HepG2 (cell line): ENCODE measurements around the gene EIF3J. TPM values are rescaled to one million over a fixed set of nuclear protein-coding genes. Genes with fewer than 3 reads are reported as not detected.
A peak's percentile ranks its signal among the peaks of the same experiment; 100 is the strongest.

Source experiments
- NONO ChIP-seq, 2 experiments: fragments of 450-650 bp in 1 of 2; sonication (generic) in 1 of 2; formaldehyde crosslinking in 1 of 2; IDR thresholded peaks in 1 of 2; conservative IDR thresholded peaks in 1 of 2; 2 replicates each; pipeline versions ENCODE4 v1.6.1 to v1.8.0; 2017 to 2022; ENCODE audit warnings: mild to moderate bottlenecking in 1 of 2, missing genetic modification reagents in 1 of 2, moderate library complexity in 1 of 2
- ZFP82 ChIP-seq: sonication (generic); formaldehyde crosslinking; IDR thresholded peaks from 2 replicates; pipeline ENCODE4 v1.5.1; 2020; ENCODE audit warnings: mild to moderate bottlenecking, missing genetic modification reagents, borderline replicate concordance
- ZNF644 ChIP-seq: IDR thresholded peaks from 2 replicates; pipeline ENCODE4 v1.6.1; 2016; ENCODE audit warnings: low read depth
- ZNF660 ChIP-seq: sonication (generic); formaldehyde crosslinking; IDR thresholded peaks from 2 replicates; pipeline ENCODE4 v1.5.1; 2020; ENCODE audit warnings: mild to moderate bottlenecking, low read depth, missing genetic modification reagents, borderline replicate concordance
- ZNF761 ChIP-seq: sonication (generic); formaldehyde crosslinking; conservative IDR thresholded peaks from 2 replicates; pipeline ENCODE4 v1.4.0; 2020; ENCODE audit warnings: mild to moderate bottlenecking, missing genetic modification reagents
- ZNF816 ChIP-seq: sonication (generic); formaldehyde crosslinking; IDR thresholded peaks from 2 replicates; pipeline ENCODE4 v1.8.0; 2022; ENCODE audit warnings: missing genetic modification reagents, mild to moderate bottlenecking, borderline replicate concordance
- polyA plus RNA-seq, 8 experiments: library from polyadenylated mRNA; depleted of rRNA in 3 of 8; stranded (reverse) in 7 of 8; unstranded in 1 of 8; fragments of >200 nt; fragmentation: Illumina TruSeq in 4 of 8; extraction: Trizol in 4 of 8; gene quantifications; 2 replicates each; pipeline versions ENCODE4 v1.2.1 to v1.2.3, GENCODE V29; 2011 to 2016; ENCODE audit warnings: low read depth in 4 of 8, missing spikeins in 1 of 8, mixed read lengths in 1 of 8; ENCODE audit not compliant: insufficient read depth in 1 of 8
- total RNA-seq, 5 experiments: library from RNA; depleted of rRNA; stranded (reverse); fragments of >200 nt; fragmentation: Illumina TruSeq; extraction: Trizol; gene quantifications; 2 replicates each; pipeline ENCODE4 v1.2.3, GENCODE V29; 2016; ENCODE audit warnings: low read depth in 1 of 5
- TF ChIP-seq, protein P1 (sequence below): sonication (generic); formaldehyde crosslinking; IDR thresholded peaks from 2 replicates; pipeline ENCODE4 v1.5.1; 2020; ENCODE audit warnings: mild to moderate bottlenecking, missing genetic modification reagents, borderline replicate concordance

Gene EIF3J
- total and polyA plus RNA-seq, 2 of the 13 experiments (the other 11 are each of a cell fraction or from before 2014, with no cell fraction given): 51.7 to 69.2 TPM

DNA sequence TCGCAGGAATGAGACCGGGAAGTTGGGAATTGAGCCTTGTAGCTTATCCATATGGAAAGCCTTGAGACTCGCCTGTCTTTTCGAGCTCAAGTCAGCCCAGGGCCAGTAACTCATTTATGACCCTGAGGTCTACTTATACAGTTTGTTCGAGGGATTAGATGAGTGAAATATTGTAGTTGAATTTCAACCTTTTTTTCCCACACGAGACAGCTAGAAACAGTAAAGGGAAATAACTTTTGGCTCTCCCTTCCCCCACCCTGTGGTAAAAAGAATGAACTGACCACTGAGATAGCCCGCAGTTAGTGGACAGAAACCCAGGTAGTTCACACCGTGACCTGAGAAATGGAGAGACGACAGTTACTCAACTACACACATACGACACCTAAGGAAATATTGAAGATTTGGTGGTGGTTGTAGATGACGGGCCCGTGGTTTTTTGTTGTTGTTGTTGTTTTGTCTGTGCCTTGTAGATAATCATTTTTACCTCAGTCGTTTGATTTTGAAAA, 841 bp downstream of the EIF3J start (continued):
- TF ChIP-seq ZNF761 (CRISPR knock-in tag) (0 out of 2 replicates have a peak, but pooled peaks have one; percentile 30), ZNF816 (CRISPR knock-in tag) (0 out of 2 replicates have a peak, but pooled peaks have one; percentile 60), ZNF660 (CRISPR knock-in tag) (no peak), NONO (IDR thresholded peaks at IDR 0.05) (no peak), NONO (CRISPR knock-in tag; conservative IDR thresholded peaks at IDR 0.05) (no peak), ZFP82 (CRISPR knock-in tag) (0 out of 2 replicates have a peak, but pooled peaks have one; percentile 82), ZNF644 (CRISPR knock-in tag) (no peak)
- TF ChIP-seq, protein P1, sequence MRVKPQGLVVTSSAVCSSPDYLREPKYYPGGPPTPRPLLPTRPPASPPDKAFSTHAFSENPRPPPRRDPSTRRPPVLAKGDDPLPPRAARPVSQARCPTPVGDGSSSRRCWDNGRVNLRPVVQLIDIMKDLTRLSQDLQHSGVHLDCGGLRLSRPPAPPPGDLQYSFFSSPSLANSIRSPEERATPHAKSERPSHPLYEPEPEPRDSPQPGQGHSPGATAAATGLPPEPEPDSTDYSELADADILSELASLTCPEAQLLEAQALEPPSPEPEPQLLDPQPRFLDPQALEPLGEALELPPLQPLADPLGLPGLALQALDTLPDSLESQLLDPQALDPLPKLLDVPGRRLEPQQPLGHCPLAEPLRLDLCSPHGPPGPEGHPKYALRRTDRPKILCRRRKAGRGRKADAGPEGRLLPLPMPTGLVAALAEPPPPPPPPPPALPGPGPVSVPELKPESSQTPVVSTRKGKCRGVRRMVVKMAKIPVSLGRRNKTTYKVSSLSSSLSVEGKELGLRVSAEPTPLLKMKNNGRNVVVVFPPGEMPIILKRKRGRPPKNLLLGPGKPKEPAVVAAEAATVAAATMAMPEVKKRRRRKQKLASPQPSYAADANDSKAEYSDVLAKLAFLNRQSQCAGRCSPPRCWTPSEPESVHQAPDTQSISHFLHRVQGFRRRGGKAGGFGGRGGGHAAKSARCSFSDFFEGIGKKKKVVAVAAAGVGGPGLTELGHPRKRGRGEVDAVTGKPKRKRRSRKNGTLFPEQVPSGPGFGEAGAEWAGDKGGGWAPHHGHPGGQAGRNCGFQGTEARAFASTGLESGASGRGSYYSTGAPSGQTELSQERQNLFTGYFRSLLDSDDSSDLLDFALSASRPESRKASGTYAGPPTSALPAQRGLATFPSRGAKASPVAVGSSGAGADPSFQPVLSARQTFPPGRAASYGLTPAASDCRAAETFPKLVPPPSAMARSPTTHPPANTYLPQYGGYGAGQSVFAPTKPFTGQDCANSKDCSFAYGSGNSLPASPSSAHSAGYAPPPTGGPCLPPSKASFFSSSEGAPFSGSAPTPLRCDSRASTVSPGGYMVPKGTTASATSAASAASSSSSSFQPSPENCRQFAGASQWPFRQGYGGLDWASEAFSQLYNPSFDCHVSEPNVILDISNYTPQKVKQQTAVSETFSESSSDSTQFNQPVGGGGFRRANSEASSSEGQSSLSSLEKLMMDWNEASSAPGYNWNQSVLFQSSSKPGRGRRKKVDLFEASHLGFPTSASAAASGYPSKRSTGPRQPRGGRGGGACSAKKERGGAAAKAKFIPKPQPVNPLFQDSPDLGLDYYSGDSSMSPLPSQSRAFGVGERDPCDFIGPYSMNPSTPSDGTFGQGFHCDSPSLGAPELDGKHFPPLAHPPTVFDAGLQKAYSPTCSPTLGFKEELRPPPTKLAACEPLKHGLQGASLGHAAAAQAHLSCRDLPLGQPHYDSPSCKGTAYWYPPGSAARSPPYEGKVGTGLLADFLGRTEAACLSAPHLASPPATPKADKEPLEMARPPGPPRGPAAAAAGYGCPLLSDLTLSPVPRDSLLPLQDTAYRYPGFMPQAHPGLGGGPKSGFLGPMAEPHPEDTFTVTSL (CRISPR knock-in tag): 0 out of 2 replicates have a peak, but pooled peaks have one; percentile 25
